ENCODE data around the gene IQSEC1.

IQSEC1 gene

DNA sequence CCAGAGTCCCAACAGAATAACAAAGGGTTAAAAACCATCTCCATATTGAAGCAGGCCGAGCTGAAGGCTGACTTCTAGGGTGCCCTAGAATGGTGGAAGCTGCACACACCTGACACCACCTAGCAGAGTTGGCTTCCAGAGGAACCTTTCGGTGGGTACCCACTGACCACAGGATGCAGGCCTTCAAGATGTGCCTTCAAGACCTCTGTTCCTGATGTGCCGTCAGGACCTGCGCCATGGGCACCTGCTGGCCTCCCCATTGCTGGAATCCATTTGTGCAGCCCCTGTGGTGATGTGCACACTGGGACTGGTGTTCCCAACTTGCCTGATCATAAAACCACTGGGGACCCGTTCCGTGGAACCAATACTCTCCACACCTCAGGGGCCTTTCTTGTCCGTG, 196.2 kb downstream of the IQSEC1 start:
- Histone ChIP-seq H3K27ac (ENCODE audit: low read length) (no peak overlapping the region), H3K27me3 (ENCODE audit: control insufficient read depth, insufficient read depth, low read length) (no peaks in the 10 kb centered on the region), H3K36me3 (ENCODE audit: control insufficient read depth, insufficient read depth, low read length) (no peaks in the 10 kb centered on the region), H3K4me3 (ENCODE audit: low read length) (no peak overlapping the region), H3K9me3 (ENCODE audit: control insufficient read depth, insufficient read depth, low read length) (no peaks in the 10 kb centered on the region), H3K4me1 (ENCODE audit: control insufficient read depth, insufficient read depth, low read length) (peaks cover 2% of the 10 kb centered on the region; the same call in 1 of the 2 replicates)
- DNase-seq (ENCODE audit: low read depth, low spot score): no peak
- no CpG with 5 or more reads among the region's 7 CpGs for WGBS (ENCODE audit: insufficient coverage, insufficient read length)

DNA sequence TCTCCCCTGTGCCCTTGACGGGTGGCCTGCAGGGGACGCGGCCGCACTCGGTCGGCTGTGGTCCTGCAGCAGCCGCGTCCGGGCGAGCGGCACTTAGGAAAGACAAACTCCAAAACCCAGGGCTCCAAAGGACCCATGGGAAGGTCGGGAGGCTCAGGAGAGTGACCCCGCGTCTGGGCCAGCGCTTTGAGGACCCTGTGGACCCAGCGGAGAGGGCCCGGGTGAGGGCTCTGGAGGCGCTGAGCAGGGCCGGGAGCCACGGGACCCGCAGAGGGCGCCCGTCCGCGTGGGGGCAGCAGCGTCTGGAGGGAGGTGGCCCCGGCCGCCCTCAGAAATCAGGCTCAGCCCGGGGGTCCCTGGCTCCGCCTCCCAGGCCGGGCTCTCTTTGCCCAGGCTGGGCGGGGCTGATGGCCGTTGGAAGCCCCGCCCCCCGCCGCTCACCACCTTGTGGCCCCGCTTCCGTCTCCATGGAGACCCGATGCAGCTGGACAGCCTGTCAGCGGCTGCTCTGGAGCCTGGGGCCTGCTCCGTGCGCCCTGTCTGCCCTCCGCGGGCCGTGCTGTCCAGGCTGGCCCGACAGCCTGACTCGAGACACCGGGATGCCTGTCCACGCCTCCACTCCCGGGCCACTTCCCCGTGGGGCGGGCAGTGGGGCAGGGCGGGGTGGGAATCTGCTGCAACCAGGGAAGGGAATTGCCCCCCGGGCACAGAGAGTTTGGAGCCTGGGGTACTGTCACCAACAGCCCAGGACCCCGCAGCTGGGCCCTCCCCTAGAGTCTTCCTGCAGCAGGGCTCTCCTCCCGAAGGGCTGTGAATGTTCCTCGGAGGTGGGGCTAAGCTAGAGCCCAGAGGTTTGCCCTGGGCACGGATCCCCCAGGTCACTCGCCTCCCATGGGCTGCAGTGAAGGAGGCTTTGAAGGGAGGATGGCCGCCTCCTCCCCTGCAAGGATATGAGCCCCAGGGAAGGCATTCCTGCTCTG, 197.1 kb downstream of the IQSEC1 start:
- Histone ChIP-seq H3K9me3 (ENCODE audit: control insufficient read depth, insufficient read depth, low read length) (no peaks in the 10 kb centered on the region), H3K27ac (ENCODE audit: low read length) (no peak overlapping the region), H3K4me3 (ENCODE audit: low read length) (peak overlapping the region; percentile 19; the same call in 1 of the 2 replicates), H3K4me1 (ENCODE audit: control insufficient read depth, insufficient read depth, low read length) (peaks cover 2% of the 10 kb centered on the region; the same call in 1 of the 2 replicates), H3K36me3 (ENCODE audit: control insufficient read depth, insufficient read depth, low read length) (no peaks in the 10 kb centered on the region), H3K27me3 (ENCODE audit: control insufficient read depth, insufficient read depth, low read length) (no peaks in the 10 kb centered on the region)
- WGBS (ENCODE audit: insufficient coverage, insufficient read length): no CpG with 5 or more reads among the region's 60 CpGs
- no peak for DNase-seq (ENCODE audit: low read depth, low spot score)

DNA sequence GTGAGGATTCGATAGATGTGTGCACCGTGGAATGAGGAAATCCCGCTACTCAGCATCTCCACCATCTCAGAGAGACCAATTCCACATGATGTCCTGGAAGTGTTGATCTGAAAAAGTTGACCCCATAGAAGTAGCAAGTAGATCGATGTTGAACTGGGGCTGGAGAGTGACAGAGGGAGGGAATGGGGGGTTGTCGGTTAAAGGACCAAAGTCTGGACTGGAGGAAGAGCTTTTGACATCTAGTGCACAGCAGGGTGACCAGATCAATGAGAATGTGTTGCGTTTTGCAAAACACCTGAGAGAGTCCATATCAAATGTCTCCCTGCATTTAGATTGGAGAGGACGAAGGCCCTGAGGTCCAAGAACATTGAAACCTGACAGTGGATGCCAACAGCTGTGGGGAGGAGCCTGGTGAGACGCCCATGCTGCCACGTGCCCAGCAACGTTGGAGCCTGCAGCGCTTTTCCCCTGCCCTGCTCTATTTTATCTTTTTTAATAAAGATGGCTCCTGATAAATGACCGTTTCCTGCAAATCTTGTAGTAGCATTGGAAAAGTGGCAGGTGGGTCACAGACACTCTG, 201.7 kb downstream of the IQSEC1 start:
- H3K4me3 ChIP-seq (ENCODE audit: low read length): no peak overlapping the region

DNA sequence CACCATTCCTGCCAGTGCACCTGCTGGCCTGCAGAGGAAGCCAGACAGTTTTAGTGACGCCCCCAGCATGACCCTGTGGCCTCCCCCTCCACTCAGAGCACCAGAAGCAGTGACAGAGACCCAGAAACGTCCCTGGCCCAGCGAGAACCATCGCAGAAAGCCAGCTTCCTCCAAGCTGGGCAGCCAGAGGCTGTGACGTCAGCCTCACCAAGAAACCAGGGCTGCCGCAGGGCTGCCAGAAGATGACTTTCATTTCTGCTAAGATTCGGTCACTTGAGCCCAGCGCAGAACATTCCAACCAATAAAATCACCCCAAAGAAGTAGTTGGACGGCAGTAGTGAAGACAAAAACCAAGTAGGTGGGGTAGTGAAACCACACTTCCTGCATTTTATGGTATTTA, 202.3 kb downstream of the IQSEC1 start:
- no peak overlapping the region for H3K27ac ChIP-seq (ENCODE audit: low read length)
- peaks cover 3% of the 10 kb centered on the region; the same call in 1 of the 2 replicates for H3K4me1 ChIP-seq (ENCODE audit: control insufficient read depth, insufficient read depth, low read length)
- H3K36me3 ChIP-seq (ENCODE audit: control insufficient read depth, insufficient read depth, low read length): no peaks in the 10 kb centered on the region
- H3K9me3 ChIP-seq (ENCODE audit: control insufficient read depth, insufficient read depth, low read length): no peaks in the 10 kb centered on the region
- no peaks in the 10 kb centered on the region; the same call in 1 of the 2 replicates for H3K27me3 ChIP-seq (ENCODE audit: control insufficient read depth, insufficient read depth, low read length)
- no CpG with 5 or more reads among the region's 9 CpGs for WGBS (ENCODE audit: insufficient coverage, insufficient read length)
- no peak overlapping the region for H3K4me3 ChIP-seq (ENCODE audit: low read length)
- no peak for DNase-seq (ENCODE audit: low read depth, low spot score)

More for the DNA sequence above, 201.7 kb downstream of the IQSEC1 start:
- H3K9me3 ChIP-seq (ENCODE audit: control insufficient read depth, insufficient read depth, low read length): no peaks in the 10 kb centered on the region
- H3K27me3 ChIP-seq (ENCODE audit: control insufficient read depth, insufficient read depth, low read length): no peaks in the 10 kb centered on the region; the same call in 1 of the 2 replicates
- DNase-seq (ENCODE audit: low read depth, low spot score): no peak
- H3K27ac ChIP-seq (ENCODE audit: low read length): no peak overlapping the region
- H3K4me1 ChIP-seq (ENCODE audit: control insufficient read depth, insufficient read depth, low read length): peaks cover 4% of the 10 kb centered on the region; the same call in 1 of the 2 replicates
- no CpG with 5 or more reads among the region's 12 CpGs for WGBS (ENCODE audit: insufficient coverage, insufficient read length)
- no peaks in the 10 kb centered on the region for H3K36me3 ChIP-seq (ENCODE audit: control insufficient read depth, insufficient read depth, low read length)

DNA sequence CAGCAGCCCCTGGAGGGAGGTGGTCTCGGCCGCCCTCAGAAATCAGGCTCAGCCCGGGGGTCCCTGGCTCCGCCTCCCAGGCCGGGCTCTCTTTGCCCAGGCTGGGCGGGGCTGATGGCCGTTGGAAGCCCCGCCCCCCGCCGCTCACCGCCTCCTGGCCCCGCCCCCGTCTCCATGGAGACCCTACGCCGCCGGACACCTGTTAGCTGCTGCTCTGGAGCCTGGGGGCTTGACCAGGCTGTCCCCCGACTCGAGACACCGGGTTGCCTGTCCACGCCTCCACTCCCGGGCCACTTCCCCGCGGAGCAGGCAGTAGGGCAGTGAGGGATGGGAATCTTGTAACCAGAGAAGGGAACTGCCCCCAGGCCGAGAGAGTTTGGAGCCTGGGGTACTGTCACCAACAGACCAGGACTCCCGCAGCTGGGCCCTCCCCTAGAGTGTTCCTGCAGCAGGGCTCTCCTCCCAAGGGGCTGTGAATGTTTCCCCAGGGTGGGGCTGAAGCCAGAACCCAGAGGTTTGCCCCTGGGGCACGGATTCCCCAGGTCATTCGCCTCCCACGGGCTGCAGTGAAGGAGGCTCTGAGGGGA, 204.1 kb downstream of the IQSEC1 start:
- Histone ChIP-seq H3K27me3 (ENCODE audit: control insufficient read depth, insufficient read depth, low read length) (no peaks in the 10 kb centered on the region; the same call in 1 of the 2 replicates), H3K4me3 (ENCODE audit: low read length) (peak overlapping the region; percentile 37; the same call in 1 of the 2 replicates), H3K27ac (ENCODE audit: low read length) (no peak overlapping the region), H3K9me3 (ENCODE audit: control insufficient read depth, insufficient read depth, low read length) (no peaks in the 10 kb centered on the region; the same call in 1 of the 2 replicates), H3K4me1 (ENCODE audit: control insufficient read depth, insufficient read depth, low read length) (peaks cover 3% of the 10 kb centered on the region; the same call in 1 of the 2 replicates), H3K36me3 (ENCODE audit: control insufficient read depth, insufficient read depth, low read length) (no peaks in the 10 kb centered on the region)
- no CpG with 5 or more reads among the region's 28 CpGs for WGBS (ENCODE audit: insufficient coverage, insufficient read length)
- DNase-seq (ENCODE audit: low read depth, low spot score): no peak

DNA sequence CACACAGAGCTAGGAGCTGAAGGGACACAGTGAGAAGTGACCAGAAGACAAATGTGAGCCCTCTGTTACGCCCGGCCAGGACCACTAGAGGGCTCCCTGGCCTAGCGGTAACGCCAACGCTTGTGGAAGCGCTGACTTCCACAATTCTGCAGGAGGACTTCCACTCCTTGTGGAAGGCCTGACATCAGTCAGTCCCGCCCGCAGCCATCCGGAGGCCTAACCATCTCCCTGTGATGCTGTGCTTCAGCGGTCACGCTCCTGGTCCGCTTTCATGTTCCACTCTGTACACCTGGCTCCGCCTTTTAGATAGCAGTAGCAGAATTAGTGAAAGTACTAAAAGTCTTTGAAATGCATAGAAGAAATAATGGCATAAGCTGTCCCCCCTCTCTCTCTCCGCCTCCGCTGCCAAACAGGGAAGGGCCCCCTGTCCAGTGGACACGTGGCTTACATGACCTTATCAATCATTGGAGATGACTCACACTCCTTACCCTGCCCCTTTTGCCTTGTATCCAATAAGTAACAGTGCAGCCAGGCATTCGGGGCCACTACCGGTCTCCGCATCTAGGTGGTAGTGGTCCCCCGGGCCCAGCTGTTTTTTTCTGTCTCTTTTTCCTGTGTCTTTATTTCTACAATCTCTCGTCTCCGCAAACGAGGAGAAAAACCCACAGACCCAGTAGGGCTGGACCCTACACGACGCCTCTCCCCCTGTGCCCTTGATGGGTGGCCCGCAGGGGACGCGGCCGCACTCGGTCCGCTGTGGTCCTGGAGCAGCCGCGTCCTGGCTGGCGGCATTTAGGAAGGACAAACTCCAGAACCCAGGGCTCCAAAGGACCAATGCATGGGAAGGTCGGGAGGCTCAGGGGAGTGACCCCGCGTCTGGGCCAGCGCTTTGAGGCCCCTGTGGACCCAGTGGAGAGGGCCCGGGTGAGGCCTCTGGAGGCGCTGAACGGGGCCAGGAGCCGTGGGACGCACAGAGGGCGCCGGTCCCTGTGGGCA, 204.9 kb downstream of the IQSEC1 start:
- Histone ChIP-seq H3K36me3 (ENCODE audit: control insufficient read depth, insufficient read depth, low read length) (no peaks in the 10 kb centered on the region), H3K27me3 (ENCODE audit: control insufficient read depth, insufficient read depth, low read length) (no peaks in the 10 kb centered on the region; the same call in 1 of the 2 replicates), H3K4me1 (ENCODE audit: control insufficient read depth, insufficient read depth, low read length) (peaks cover 3% of the 10 kb centered on the region; the same call in 1 of the 2 replicates), H3K9me3 (ENCODE audit: control insufficient read depth, insufficient read depth, low read length) (no peaks in the 10 kb centered on the region; the same call in 1 of the 2 replicates), H3K4me3 (ENCODE audit: low read length) (peak overlapping the region; percentile 37; the same call in 1 of the 2 replicates), H3K27ac (ENCODE audit: low read length) (no peak overlapping the region)
- peak; percentile 52 for DNase-seq (ENCODE audit: low read depth, low spot score)
- no CpG with 5 or more reads among the region's 45 CpGs for WGBS (ENCODE audit: insufficient coverage, insufficient read length)

DNA sequence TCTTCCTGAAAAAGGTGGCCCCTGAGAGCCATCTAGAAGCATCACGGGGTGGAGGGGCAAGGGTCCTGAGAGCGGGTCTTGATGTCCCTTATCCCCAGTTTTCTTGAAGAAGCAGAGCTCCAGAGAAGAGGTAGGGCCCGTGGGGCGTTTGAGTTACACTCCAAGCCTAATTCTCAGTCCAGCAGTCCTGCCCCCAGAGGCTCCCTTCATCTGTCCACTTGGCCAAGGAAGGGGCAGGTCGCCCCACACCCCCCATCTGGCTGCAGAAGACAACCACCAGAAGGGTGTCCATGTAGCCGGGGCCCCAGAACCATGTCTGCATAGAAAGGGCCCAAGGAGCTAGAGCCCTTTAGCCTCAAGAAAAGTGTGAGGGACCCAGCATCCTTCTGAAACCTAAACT, 206.4 kb downstream of the IQSEC1 start:
- Histone ChIP-seq H3K9me3 (ENCODE audit: control insufficient read depth, insufficient read depth, low read length) (no peaks in the 10 kb centered on the region; the same call in 1 of the 2 replicates), H3K36me3 (ENCODE audit: control insufficient read depth, insufficient read depth, low read length) (no peaks in the 10 kb centered on the region), H3K27ac (ENCODE audit: low read length) (no peak overlapping the region), H3K4me1 (ENCODE audit: control insufficient read depth, insufficient read depth, low read length) (peaks cover 3% of the 10 kb centered on the region; the same call in 1 of the 2 replicates), H3K27me3 (ENCODE audit: control insufficient read depth, insufficient read depth, low read length) (no peaks in the 10 kb centered on the region; the same call in 1 of the 2 replicates), H3K4me3 (ENCODE audit: low read length) (no peak overlapping the region)
- DNase-seq (ENCODE audit: low read depth, low spot score): no peak
- no CpG with 5 or more reads among the region's 6 CpGs for WGBS (ENCODE audit: insufficient coverage, insufficient read length)

DNA sequence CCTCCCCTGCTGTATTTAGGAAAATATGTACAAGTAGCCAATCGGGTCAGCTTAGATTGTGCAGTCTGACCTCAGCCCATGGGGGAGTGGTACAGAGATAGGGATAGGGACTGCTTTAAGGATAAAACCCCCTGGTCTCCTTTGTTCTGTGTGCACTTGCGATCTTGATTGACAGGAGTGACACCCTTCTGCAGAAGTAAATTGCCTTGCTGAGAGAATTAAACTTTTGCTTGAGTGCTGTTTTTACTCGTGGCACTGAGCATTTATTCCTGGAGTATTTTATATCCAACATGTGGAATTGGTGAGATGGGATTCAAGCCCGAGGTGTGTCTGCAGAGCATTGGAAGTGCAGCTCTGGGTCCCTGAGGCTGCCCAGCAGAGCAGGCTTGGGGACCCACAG, 208.0 kb downstream of the IQSEC1 start:
- Histone ChIP-seq H3K36me3 (ENCODE audit: control insufficient read depth, insufficient read depth, low read length) (no peaks in the 10 kb centered on the region), H3K27me3 (ENCODE audit: control insufficient read depth, insufficient read depth, low read length) (no peaks in the 10 kb centered on the region), H3K4me3 (ENCODE audit: low read length) (no peak overlapping the region), H3K9me3 (ENCODE audit: control insufficient read depth, insufficient read depth, low read length) (no peaks in the 10 kb centered on the region; the same call in 1 of the 2 replicates), H3K27ac (ENCODE audit: low read length) (no peak overlapping the region), H3K4me1 (ENCODE audit: control insufficient read depth, insufficient read depth, low read length) (peaks cover 3% of the 10 kb centered on the region; the same call in 1 of the 2 replicates)
- DNase-seq (ENCODE audit: low read depth, low spot score): no peak
- WGBS (ENCODE audit: insufficient coverage, insufficient read length): no CpG with 5 or more reads among the region's 4 CpGs

DNA sequence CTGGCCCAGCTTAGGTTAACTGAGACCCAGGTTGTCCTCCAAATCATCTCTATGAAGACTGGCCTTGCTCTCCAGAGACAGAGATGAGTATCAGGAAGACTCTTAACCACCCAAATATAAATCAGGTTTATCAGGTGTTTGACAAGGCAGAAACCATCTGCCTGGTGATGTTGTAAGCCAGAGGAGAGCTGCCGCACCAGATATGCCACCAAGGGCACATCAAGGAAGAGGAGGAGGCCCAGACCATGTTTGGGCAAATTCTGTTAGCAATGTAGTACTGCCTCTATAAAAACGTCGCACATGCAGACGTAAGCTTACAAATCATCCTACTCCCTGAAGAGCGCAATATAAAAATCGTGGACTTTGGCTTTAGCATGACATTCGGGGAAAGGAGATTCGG, 210.8 kb downstream of the IQSEC1 start:
- Histone ChIP-seq H3K27ac (ENCODE audit: low read length) (no peak overlapping the region), H3K36me3 (ENCODE audit: control insufficient read depth, insufficient read depth, low read length) (no peaks in the 10 kb centered on the region), H3K4me3 (ENCODE audit: low read length) (no peak overlapping the region), H3K4me1 (ENCODE audit: control insufficient read depth, insufficient read depth, low read length) (no peaks in the 10 kb centered on the region), H3K27me3 (ENCODE audit: control insufficient read depth, insufficient read depth, low read length) (no peaks in the 10 kb centered on the region), H3K9me3 (ENCODE audit: control insufficient read depth, insufficient read depth, low read length) (no peaks in the 10 kb centered on the region; the same call in 1 of the 2 replicates)
- WGBS (ENCODE audit: insufficient coverage, insufficient read length): no CpG with 5 or more reads among the region's 8 CpGs
- no peak for DNase-seq (ENCODE audit: low read depth, low spot score)

Data from iPS DF 6.9 (cell line).